Epidermal melanocyte (primary cell): ENCODE data around the gene CXCL8.

Source experiments
- DNase-seq: peaks from one replicate; pipeline ENCODE4 v3.0.0; 2011; ENCODE audit warnings: low spot score; ENCODE audit not compliant: insufficient read length

CXCL8 gene

GRCh38 chr4:73718375-73719373 lies 21.7 kb upstream of the CXCL8 start:
- DNase-seq: no peak

- DNase-seq: no peak
Measured at GRCh38 chr4:73721435-73721834, 18.9 kb upstream of the CXCL8 start.

GRCh38 chr4:73721909-73722308 lies 18.5 kb upstream of the CXCL8 start:
- no peak for DNase-seq

- DNase-seq: no peak
Measured at GRCh38 chr4:73723023-73723422, 17.3 kb upstream of the CXCL8 start.

GRCh38 chr4:73723928-73724327 lies 16.4 kb upstream of the CXCL8 start:
- no peak for DNase-seq

GRCh38 chr4:73725510-73725909 lies 14.9 kb upstream of the CXCL8 start:
- DNase-seq: no peak

GRCh38 chr4:73725985-73726384 lies 14.4 kb upstream of the CXCL8 start:
- DNase-seq: no peak

GRCh38 chr4:73727685-73728084 lies 12.7 kb upstream of the CXCL8 start:
- no peak for DNase-seq

- no peak for DNase-seq
Measured at GRCh38 chr4:73728091-73728741, 12.2 kb upstream of the CXCL8 start.

- DNase-seq: peak; percentile 62
Measured at GRCh38 chr4:73729534-73730165, 10.7 kb upstream of the CXCL8 start.

- no peak for DNase-seq
Measured at GRCh38 chr4:73730292-73730691, 10.1 kb upstream of the CXCL8 start.

- DNase-seq: no peak
Measured at GRCh38 chr4:73730867-73731266, 9.5 kb upstream of the CXCL8 start.

GRCh38 chr4:73731968-73732610 lies 8.3 kb upstream of the CXCL8 start:
- DNase-seq: no peak

GRCh38 chr4:73732759-73733431 lies 7.5 kb upstream of the CXCL8 start:
- DNase-seq: no peak

- DNase-seq: no peak
Measured at GRCh38 chr4:73734530-73735001, 5.8 kb upstream of the CXCL8 start.

GRCh38 chr4:73735231-73735630 lies 5.1 kb upstream of the CXCL8 start:
- no peak for DNase-seq

- no peak for DNase-seq
Measured at GRCh38 chr4:73741031-73741749, 821 bp downstream of the CXCL8 start.

GRCh38 chr4:73741750-73742489 lies 1.6 kb downstream of the CXCL8 start:
- no peak for DNase-seq

GRCh38 chr4:73742490-73743160 lies 2.3 kb downstream of the CXCL8 start:
- no peak for DNase-seq
